Motor neuron (in vitro differentiated cells): Measurements from ENCODE around the gene C1QB. TPM values are rescaled to one million over a fixed set of nuclear protein-coding genes. Genes with fewer than 3 reads are reported as not detected.

Experiments
- ATAC-seq, 8 experiments: fragments of 200-7000 bp; cut with Tn5 transposase; replicated peaks in 6 of 8; 2 replicates each; pipeline ENCODE4 v1.8.0; 2021; ENCODE audit warnings: mild to moderate bottlenecking in 8 of 8, moderate library complexity in 8 of 8
- H3K27ac ChIP-seq, 2 donors: fragments of 250-450 bp; sonication (Bioruptor Pico); 2 replicates each; pipeline ENCODE4 v1.9.0; 2021; ENCODE audit warnings: antibody characterized with exemption in 2 of 2, mild to moderate bottlenecking in 2 of 2, moderate library complexity in 1 of 2
- H3K4me1 ChIP-seq, 2 donors: fragments of 250-450 bp; sonication (Bioruptor Pico); replicated peaks in 1 of 2; 2 replicates each; pipeline ENCODE4 v1.6.1; 2021; ENCODE audit warnings: antibody characterized with exemption in 2 of 2, mild to moderate bottlenecking in 2 of 2, moderate library complexity in 1 of 2
- H3K4me3 ChIP-seq, 5 donors: fragments of 250-450 bp; sonication (Bioruptor Pico); 2 replicates each; pipeline ENCODE4 v1.9.0; 2021; ENCODE audit warnings: antibody characterized with exemption in 5 of 5, mild to moderate bottlenecking in 5 of 5, moderate library complexity in 4 of 5
- WGBS, 10 experiments: fragments of 450-650 bp; shearing (Covaris generic); methylation state at CpG; one replicate each; pipeline ENCODE4 v1.0.0; 2022; 5-methylcytosine and 5-hydroxymethylcytosine counted together
- in situ Hi-C, 9 experiments: fragments of 400-800 bp; cut with MboI; loops; one replicate each; pipeline ENCODE4 v1.15.0; 2021; ENCODE audit warnings: low sequenced_read_pairs in 9 of 9, low pct_unique_long_range_greater_than_20kb in 2 of 9; ENCODE audit not compliant: unreplicated experiment in 9 of 9
- total RNA-seq, 8 experiments: library from RNA; unstranded; fragments of 300-600 nt; gene quantifications; 2 replicates each; pipeline versions ENCODE4 v1.2.3 to v1.2.4, GENCODE V29; 2022

C1QB gene
- under 1 TPM in 2 of 8 experiments, not detected in 6; 0.38 to 0.61 TPM for total RNA-seq

GRCh38 chr1:22652881-22653316 lies at the start of gene C1QB:
Gene C1QB (plus strand): TSS chr1:22653236. CDS start chr1:22659463, 6,227 bp downstream.
- WGBS, 10 experiments: 0 to 83% (median 73%) methylated on average over 1 to 7 of the region's 13 CpGs; no CpG with 5 or more reads in 6 of the 10 experiments
- Histone ChIP-seq H3K4me3 (no peak within 1 kb of the TSS), H3K27ac (no peak within 1 kb of the TSS), H3K4me1 (peaks cover 0 to 13% of the 10 kb centered on the region in 2 donors)
- peak in 1 of 8 experiments; percentile 51 for ATAC-seq
- in situ Hi-C loops: loop anchor here in 3 of 9 experiments (25.0 kb wide), 1 partner anchor 534 kb away; no protein-coding TSS in a partner anchor

GRCh38 chr1:22606161-22606560 lies 46.9 kb upstream of the C1QB start:
- WGBS, 10 experiments: 43 to 92% (median 60%) methylated on average over 1 to 4 of the region's 4 CpGs; no CpG with 5 or more reads in 1 of the 10 experiments
- in situ Hi-C loops: no loop called here
- ATAC-seq: peak in 1 of 8 experiments; percentile 5
- no peaks in the 10 kb centered on the region for H3K4me1 ChIP-seq
- H3K27ac ChIP-seq: no peak overlapping the region
- no peak overlapping the region for H3K4me3 ChIP-seq

DNA sequence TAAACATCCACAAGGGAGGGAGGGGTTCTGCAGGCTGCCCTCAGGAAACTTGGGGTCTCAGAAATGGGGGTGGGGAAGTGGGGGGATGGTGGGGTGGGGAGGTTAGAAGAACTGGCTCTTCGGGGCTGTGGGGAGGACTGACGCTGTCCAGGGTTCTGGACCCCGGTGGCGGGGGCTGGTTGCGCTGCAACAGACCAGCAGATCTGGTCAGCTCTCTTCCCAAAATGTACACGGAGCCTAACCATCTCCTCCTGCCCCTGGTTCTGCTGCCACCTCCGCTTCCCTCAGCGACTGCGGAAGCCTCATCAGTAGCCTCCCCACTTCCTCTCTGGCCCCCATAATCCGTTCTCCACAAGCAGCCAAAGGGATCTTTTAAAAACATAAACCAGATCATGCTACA lies 45.9 kb upstream of the C1QB start:
- Histone ChIP-seq H3K4me1 (no peaks in the 10 kb centered on the region), H3K27ac (no peak overlapping the region), H3K4me3 (no peak overlapping the region)
- in situ Hi-C loops: no loop called here
- ATAC-seq: no peak
- WGBS, 10 experiments: 0 to 11% (median 2%) methylated on average over 1 to 9 of the region's 10 CpGs; no CpG with 5 or more reads in 6 of the 10 experiments

DNA sequence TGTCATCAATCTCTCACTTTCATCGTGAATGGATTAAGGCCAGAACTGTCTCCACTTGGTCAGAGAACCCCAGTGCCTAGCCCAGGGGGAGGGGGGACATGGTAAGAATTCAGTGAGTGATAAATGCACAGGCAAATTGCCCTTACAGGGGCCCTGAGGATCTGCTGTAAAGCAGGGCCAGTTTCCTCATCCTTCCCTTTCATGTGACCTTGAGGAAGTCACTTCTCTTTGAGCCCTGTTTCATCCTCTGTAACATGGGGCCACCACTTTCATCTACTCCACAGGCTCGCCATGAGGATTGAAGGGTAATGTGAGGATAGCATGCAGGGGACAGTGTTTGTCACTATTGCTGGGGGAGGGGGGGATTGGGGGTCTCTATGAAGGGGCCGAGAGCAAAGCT lies 44.7 kb upstream of the C1QB start:
- Histone ChIP-seq H3K27ac (no peak overlapping the region), H3K4me1 (peaks cover 10% of the 10 kb centered on the region in 2 donors), H3K4me3 (no peak overlapping the region)
- WGBS, 10 experiments: 0 to 40% (median 21%) methylated on average over 1 to 2 of the region's 3 CpGs; no CpG with 5 or more reads in 4 of the 10 experiments
- no peak for ATAC-seq
- in situ Hi-C loops: no loop called here

DNA sequence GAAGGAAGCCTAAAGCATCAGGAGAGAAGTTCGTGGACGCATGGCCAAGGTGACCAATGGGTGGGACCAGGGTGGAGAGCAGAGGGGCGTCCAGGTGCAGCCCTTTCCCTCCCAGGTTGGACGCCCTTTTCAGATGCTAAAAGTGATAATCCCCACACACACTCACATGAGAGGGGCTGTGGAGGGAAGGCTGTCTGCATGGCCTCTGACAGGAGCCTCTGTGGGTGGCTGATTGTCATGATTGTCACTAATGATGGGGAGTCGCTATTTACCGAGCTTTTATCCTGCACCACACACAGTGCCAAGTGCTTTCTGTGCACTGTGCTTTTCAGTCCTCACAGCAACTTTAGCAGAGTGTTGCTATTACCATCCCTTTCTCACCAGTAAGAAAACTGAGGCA lies 43.7 kb upstream of the C1QB start:
- H3K27ac ChIP-seq: no peak overlapping the region
- ATAC-seq: no peak
- in situ Hi-C loops: no loop called here
- peaks cover 12 to 20% of the 10 kb centered on the region in 2 donors for H3K4me1 ChIP-seq
- no peak overlapping the region for H3K4me3 ChIP-seq
- 5 to 60% (median 6%) methylated on average over 1 to 5 of the region's 6 CpGs; no CpG with 5 or more reads in 6 of the 10 experiments for WGBS, 10 experiments

- Histone ChIP-seq H3K4me3 (no peak overlapping the region), H3K4me1 (peaks cover 19 to 28% of the 10 kb centered on the region in 2 donors), H3K27ac (no peak overlapping the region)
- 0 to 14% (median 2%) methylated on average over 1 to 6 of the region's 7 CpGs; no CpG with 5 or more reads in 3 of the 10 experiments for WGBS, 10 experiments
- ATAC-seq: peak in 7 of 8 experiments; percentile 39 to 88 (median 66)
- in situ Hi-C loops: no loop called here
Measured at GRCh38 chr1:22611530-22611947, 41.5 kb upstream of the C1QB start.

DNA sequence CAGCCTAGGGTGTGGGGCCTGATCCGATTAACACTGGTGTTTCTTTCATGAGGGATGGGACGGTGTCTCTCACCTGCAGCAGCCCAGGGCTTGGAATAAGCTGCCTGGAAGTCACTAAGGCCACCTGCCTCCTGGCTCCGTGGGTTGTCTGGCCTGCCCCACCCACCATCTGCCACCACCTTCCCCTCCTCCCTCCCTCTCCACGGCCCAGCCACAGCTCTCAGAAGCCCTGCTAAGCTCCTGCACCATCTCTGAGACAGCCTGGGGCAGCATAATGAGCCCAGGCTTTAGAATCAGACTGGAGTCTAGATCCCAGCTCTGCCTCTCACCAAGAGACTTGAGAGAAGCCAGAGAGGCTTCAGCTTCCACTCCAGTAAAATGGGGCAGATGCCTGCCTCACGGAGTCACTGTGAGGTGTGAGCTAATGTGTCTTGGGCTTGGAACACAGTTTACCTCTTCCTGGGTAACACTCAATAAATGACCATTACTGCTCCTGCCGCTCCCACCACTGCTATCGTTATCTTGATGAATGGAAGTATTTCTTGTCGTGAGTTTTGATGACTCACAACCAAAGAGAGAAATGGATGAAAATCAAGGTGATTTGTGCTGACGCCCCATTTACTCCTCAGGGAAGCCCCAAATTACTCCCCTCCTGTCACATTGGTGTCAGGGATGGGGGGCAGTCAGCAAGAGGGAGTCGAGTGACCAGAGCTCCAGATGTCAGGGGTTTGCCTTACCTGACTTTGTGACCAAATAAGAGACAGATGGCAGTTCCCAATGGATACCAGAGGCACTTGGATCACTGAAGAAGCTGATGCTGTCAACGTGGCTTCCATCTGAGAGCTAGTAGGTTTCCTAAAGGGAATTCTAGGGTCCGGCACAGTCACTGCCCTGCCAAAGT lies 40.1 kb upstream of the C1QB start:
- in situ Hi-C loops: no loop called here
- Histone ChIP-seq H3K27ac (no peak overlapping the region), H3K4me1 (peaks cover 19 to 30% of the 10 kb centered on the region in 2 donors), H3K4me3 (no peak overlapping the region)
- ATAC-seq: peak in 5 of 8 experiments; percentile 55 to 71 (median 59)
- 8 to 55% (median 32%) methylated on average over 2 to 8 of the region's 12 CpGs; no CpG with 5 or more reads in 2 of the 10 experiments for WGBS, 10 experiments

DNA sequence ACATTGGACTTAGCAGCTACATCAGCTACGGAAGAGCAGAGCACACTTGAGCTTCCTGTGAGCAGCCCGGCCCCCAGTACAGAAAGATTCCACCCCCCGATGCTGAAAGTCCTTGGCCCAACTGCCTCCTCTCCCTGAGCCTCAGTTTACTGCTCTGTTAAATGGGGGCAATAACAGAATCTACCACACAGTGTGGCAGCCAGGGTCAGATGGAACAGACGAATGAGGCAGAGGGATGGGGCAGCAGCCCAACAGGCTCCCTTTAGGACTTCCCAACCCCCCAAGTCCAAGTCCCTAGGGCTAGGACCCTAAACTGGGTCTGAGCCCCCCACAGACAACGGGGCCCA lies 39.5 kb upstream of the C1QB start:
- ATAC-seq: no peak
- WGBS, 10 experiments: 40 to 62% (median 50%) methylated on average over 1 to 4 of the region's 5 CpGs; no CpG with 5 or more reads in 7 of the 10 experiments
- Histone ChIP-seq H3K4me3 (no peak overlapping the region), H3K4me1 (peaks cover 19 to 34% of the 10 kb centered on the region in 2 donors), H3K27ac (no peak overlapping the region)
- in situ Hi-C loops: no loop called here

- ATAC-seq: peak in 5 of 8 experiments; percentile 28 to 68 (median 47)
- Histone ChIP-seq H3K4me1 (peaks cover 19 to 34% of the 10 kb centered on the region in 2 donors), H3K4me3 (no peak overlapping the region), H3K27ac (no peak overlapping the region)
- 0 to 65% (median 20%) methylated on average over 1 to 2 of the region's 12 CpGs; no CpG with 5 or more reads in 5 of the 10 experiments for WGBS, 10 experiments
- in situ Hi-C loops: no loop called here
Measured at GRCh38 chr1:22613951-22614350, 39.1 kb upstream of the C1QB start.

DNA sequence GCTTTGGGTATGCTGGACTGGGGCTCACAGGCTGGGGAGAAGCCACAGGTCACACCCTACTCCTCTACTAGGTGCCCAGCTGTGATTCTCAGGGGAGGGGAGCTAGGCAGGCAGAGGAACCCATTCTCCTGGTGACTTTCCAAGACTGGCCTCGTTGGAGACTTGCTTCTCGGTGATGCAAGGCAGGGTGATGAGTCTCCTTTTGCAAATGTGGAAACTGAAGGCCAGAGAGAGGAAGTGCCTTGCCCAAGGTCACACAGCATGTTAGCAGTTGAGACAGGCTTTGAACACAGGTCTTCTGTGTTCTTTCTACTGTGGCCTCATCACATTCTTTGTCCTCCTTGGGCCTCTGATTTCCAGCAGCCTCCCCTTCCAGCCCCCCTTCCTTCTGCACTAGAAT lies 37.1 kb upstream of the C1QB start:
- Histone ChIP-seq H3K4me3 (no peak overlapping the region), H3K4me1 (peaks cover 26 to 41% of the 10 kb centered on the region in 2 donors), H3K27ac (no peak overlapping the region)
- ATAC-seq: no peak
- in situ Hi-C loops: no loop called here
- 10 to 86% (median 53%) methylated on average over 1 to 2 of the region's 2 CpGs; no CpG with 5 or more reads in 4 of the 10 experiments for WGBS, 10 experiments

DNA sequence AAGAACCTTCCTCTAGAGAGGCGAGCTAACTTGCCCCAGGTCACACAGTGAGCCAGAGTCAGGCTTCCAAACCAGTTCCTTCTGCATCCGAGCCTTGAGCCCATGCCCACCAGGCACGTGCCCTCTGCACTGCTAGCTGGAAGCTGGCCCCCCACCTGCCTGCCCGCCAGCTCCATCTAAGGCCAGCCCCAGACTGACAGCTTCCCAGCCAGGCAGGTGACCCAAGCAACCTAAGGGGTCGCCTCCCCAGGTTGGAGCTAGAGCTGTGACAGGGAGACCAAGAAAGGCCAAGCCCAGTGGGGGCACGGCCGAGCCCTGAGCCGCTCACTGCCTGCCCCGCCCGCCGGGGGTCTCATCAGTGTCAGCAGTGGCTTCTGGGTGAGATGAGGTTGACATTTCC lies 36.5 kb upstream of the C1QB start:
- in situ Hi-C loops: no loop called here
- Histone ChIP-seq H3K27ac (no peak overlapping the region), H3K4me1 (peaks cover 26 to 41% of the 10 kb centered on the region in 2 donors), H3K4me3 (no peak overlapping the region)
- 0 to 61% (median 13%) methylated on average over 1 to 8 of the region's 11 CpGs; no CpG with 5 or more reads in 3 of the 10 experiments for WGBS, 10 experiments
- no peak for ATAC-seq

GRCh38 chr1:22618056-22618455 lies 35.0 kb upstream of the C1QB start:
- in situ Hi-C loops: no loop called here
- H3K4me3 ChIP-seq: no peak overlapping the region
- H3K4me1 ChIP-seq: peaks cover 20 to 34% of the 10 kb centered on the region in 2 donors
- peak in 1 of 8 experiments; percentile 31 for ATAC-seq
- H3K27ac ChIP-seq: no peak overlapping the region
- 5 to 77% (median 32%) methylated on average over 4 to 16 of the region's 16 CpGs; no CpG with 5 or more reads in 1 of the 10 experiments for WGBS, 10 experiments

DNA sequence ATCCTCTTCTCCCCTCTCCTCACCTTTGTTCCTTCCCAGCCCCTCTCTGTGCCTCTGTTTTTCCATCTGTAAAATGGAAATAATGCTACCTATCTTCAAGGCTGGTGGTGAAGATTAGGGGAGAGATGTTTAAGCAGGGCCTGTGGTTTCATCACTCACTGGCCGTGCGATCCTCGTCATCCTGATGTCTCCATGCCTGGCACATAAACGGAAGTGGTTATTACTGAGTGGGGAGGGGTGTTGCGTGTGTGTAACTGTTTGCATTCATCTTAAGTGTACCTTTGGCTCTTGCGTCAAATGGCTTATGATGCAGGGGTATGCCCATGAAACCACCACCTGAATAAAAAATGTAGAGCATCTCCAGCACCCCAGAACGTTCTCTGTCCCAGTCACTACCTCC lies 33.8 kb upstream of the C1QB start:
- 0 to 100% (median 76%) methylated on average over 1 to 6 of the region's 7 CpGs for WGBS, 10 experiments
- H3K4me3 ChIP-seq: no peak overlapping the region
- H3K4me1 ChIP-seq: peaks cover 14 to 22% of the 10 kb centered on the region in 2 donors
- H3K27ac ChIP-seq: no peak overlapping the region
- in situ Hi-C loops: no loop called here
- ATAC-seq: no peak
